ENCODE measurements around the gene SMIM9.

SMIM9 gene

DNA sequence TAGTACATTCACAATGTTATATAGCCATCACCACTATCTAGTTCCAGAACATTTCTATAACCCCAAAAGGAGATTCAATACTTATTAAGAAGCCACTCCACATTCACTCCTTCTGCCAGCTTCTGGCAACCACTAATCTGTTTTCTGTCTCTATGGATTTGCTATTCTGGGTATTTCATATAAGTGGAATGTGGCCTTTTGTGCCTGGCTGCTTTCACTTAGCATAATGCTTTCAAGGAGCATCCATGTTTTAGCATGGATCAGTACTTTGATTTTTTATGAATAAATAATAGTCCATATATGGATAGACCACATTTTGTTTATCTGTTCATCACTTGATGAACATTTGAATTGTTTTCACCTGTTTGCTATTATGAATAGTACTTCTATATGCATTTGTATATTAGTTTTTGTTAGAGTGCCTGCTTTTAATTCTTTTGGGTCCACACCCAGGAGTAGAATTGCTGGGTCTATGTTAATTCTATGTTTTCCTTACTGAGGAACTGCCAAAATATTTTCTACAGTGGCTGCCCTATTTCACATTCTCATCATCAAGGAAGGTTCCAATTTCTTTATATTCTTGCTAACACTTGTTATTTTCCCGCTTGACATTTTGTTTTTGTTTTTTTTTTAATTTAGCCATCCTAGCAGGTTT, 16.6 kb upstream of the SMIM9 start:
- Histone ChIP-seq H4K20me1 (ENCODE audit: insufficient read depth, low read length) (no peaks in the 10 kb centered on the region), H3K9me3 (ENCODE audit: insufficient read depth, low read length) (no peaks in the 10 kb centered on the region), H3K79me2 (ENCODE audit: low read length) (no peaks in the 10 kb centered on the region), H3K4me1 (ENCODE audit: low read length) (no peaks in the 10 kb centered on the region), H3K4me3 (ENCODE audit: low read length) (no peak overlapping the region), H3K9ac (ENCODE audit: low read length) (no peak overlapping the region), H2AFZ (ENCODE audit: low read depth, low read length) (no peak overlapping the region), H3K36me3 (replicated peaks; ENCODE audit: low read depth, low read length) (no peaks in the 10 kb centered on the region), H3K4me2 (ENCODE audit: low read length) (no peak overlapping the region), H3K27me3 (ENCODE audit: low read depth, low read length) (no peaks in the 10 kb centered on the region), H3K27ac (ENCODE audit: low read length) (no peak overlapping the region)
- no peak for TF ChIP-seq EZH2phosphoT487 (IDR thresholded peaks at IDR 0.05; ENCODE audit: low read depth)
- TF ChIP-seq, protein P1, sequence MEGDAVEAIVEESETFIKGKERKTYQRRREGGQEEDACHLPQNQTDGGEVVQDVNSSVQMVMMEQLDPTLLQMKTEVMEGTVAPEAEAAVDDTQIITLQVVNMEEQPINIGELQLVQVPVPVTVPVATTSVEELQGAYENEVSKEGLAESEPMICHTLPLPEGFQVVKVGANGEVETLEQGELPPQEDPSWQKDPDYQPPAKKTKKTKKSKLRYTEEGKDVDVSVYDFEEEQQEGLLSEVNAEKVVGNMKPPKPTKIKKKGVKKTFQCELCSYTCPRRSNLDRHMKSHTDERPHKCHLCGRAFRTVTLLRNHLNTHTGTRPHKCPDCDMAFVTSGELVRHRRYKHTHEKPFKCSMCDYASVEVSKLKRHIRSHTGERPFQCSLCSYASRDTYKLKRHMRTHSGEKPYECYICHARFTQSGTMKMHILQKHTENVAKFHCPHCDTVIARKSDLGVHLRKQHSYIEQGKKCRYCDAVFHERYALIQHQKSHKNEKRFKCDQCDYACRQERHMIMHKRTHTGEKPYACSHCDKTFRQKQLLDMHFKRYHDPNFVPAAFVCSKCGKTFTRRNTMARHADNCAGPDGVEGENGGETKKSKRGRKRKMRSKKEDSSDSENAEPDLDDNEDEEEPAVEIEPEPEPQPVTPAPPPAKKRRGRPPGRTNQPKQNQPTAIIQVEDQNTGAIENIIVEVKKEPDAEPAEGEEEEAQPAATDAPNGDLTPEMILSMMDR (IDR thresholded peaks at IDR 0.05; ENCODE audit: low read depth, low read length), result no peak

DNA sequence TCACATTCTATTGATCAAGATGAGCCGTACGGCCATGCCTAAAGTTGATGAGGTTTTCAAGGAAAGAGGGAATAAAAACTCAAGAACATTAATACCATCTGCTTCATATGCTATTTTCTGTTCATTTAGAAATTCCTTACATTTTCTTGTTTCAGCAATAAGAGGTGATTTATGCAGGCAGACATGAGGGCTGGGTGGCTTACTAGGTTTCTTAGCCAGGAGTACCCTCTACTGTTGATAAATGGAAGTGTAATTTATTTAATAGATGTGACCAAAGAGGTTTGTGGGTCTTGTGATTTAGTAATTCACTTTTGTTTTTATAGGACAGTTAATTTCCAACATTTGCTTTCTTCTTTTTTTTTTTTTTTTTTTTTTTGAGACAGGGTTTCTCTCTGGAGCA, 6.4 kb upstream of the SMIM9 start:
- TF ChIP-seq, protein P1 (IDR thresholded peaks at IDR 0.05; ENCODE audit: low read depth, low read length), result peak; percentile 63
- no peak for TF ChIP-seq EZH2phosphoT487 (IDR thresholded peaks at IDR 0.05; ENCODE audit: low read depth)
- H3K9ac ChIP-seq (ENCODE audit: low read length), result no peak overlapping the region
- no peaks in the 10 kb centered on the region for H3K4me1 ChIP-seq (ENCODE audit: low read length)
- H3K27ac ChIP-seq (ENCODE audit: low read length), result no peak overlapping the region
- no peaks in the 10 kb centered on the region for H3K79me2 ChIP-seq (ENCODE audit: low read length)
- no peaks in the 10 kb centered on the region for H3K27me3 ChIP-seq (ENCODE audit: low read depth, low read length)
- H3K4me2 ChIP-seq (ENCODE audit: low read length), result no peak overlapping the region
- H3K36me3 ChIP-seq (replicated peaks; ENCODE audit: low read depth, low read length), result no peaks in the 10 kb centered on the region
- no peak overlapping the region for H3K4me3 ChIP-seq (ENCODE audit: low read length)
- H3K9me3 ChIP-seq (ENCODE audit: insufficient read depth, low read length), result no peaks in the 10 kb centered on the region
- no peaks in the 10 kb centered on the region for H4K20me1 ChIP-seq (ENCODE audit: insufficient read depth, low read length)
- H2AFZ ChIP-seq (ENCODE audit: low read depth, low read length), result no peak overlapping the region

DNA sequence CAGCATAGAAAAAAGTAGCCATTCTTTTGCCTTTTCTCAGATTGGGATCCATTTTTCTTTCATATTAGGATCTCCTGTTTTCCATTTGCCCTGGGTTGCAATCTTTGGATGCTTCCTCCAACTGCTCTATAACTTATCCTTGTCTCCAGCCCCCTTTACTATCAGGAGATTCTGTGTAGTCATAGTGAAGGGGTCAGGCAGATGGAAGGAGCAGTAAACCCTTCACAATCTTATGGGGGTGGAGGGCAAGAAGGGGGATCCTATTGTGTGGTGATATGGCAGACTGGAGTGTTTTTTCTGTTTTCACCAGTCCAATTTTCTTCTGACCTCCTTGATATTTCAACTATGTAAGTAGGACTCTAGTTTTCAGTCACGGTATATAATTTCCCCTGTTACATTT, 1.7 kb upstream of the SMIM9 start:
- Histone ChIP-seq H3K36me3 (replicated peaks; ENCODE audit: low read depth, low read length) (no peaks in the 10 kb centered on the region), H3K9me3 (ENCODE audit: insufficient read depth, low read length) (no peaks in the 10 kb centered on the region), H3K27ac (ENCODE audit: low read length) (no peak overlapping the region), H3K4me3 (ENCODE audit: low read length) (no peak overlapping the region), H3K79me2 (ENCODE audit: low read length) (no peaks in the 10 kb centered on the region), H2AFZ (ENCODE audit: low read depth, low read length) (no peak overlapping the region), H3K9ac (ENCODE audit: low read length) (no peak overlapping the region), H4K20me1 (ENCODE audit: insufficient read depth, low read length) (no peaks in the 10 kb centered on the region), H3K27me3 (ENCODE audit: low read depth, low read length) (no peaks in the 10 kb centered on the region), H3K4me1 (ENCODE audit: low read length) (no peaks in the 10 kb centered on the region), H3K4me2 (ENCODE audit: low read length) (no peak overlapping the region)
- TF ChIP-seq, protein P1 (IDR thresholded peaks at IDR 0.05; ENCODE audit: low read depth, low read length), result no peak
- no peak for TF ChIP-seq EZH2phosphoT487 (IDR thresholded peaks at IDR 0.05; ENCODE audit: low read depth)

DNA sequence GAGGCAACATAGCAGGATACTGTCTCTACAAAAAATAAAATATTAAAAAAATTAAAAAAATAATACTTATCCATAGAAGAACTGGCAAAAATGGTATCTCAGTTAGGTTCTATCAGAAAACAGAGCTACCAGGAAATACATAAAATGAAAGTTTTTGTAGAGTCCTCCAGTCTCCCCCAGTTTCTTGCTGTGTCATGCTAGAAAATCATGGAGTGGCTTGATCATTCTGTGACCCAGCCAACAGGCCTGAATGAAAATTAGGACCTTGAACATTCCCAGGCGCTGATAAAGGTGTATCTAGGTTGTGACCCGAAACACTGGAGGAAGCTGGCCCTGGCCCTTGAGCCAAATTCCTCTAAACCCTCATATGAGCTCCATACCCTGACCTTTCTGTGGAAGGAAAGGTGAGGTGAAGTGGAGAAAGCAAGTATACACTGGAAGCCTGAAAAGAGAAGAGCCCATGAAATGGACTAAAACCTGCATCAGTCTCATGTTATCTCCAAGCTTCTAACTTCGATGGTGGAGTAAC, 652 bp downstream of the SMIM9 start:
- H4K20me1 ChIP-seq (ENCODE audit: insufficient read depth, low read length), result no peaks in the 10 kb centered on the region

More for the DNA sequence above, 652 bp downstream of the SMIM9 start:
- H3K79me2 ChIP-seq (ENCODE audit: low read length), result no peaks in the 10 kb centered on the region
- TF ChIP-seq, protein P1 (IDR thresholded peaks at IDR 0.05; ENCODE audit: low read depth, low read length), result no peak
- no peak for TF ChIP-seq EZH2phosphoT487 (IDR thresholded peaks at IDR 0.05; ENCODE audit: low read depth)
- no peak overlapping the region for H2AFZ ChIP-seq (ENCODE audit: low read depth, low read length)
- H3K9ac ChIP-seq (ENCODE audit: low read length), result no peak overlapping the region
- no peaks in the 10 kb centered on the region for H3K36me3 ChIP-seq (replicated peaks; ENCODE audit: low read depth, low read length)
- H3K4me2 ChIP-seq (ENCODE audit: low read length), result no peak overlapping the region
- H3K27ac ChIP-seq (ENCODE audit: low read length), result no peak overlapping the region
- no peaks in the 10 kb centered on the region for H3K9me3 ChIP-seq (ENCODE audit: insufficient read depth, low read length)
- peaks cover 9% of the 10 kb centered on the region for H3K4me1 ChIP-seq (ENCODE audit: low read length)
- H3K4me3 ChIP-seq (ENCODE audit: low read length), result no peak overlapping the region
- H3K27me3 ChIP-seq (ENCODE audit: low read depth, low read length), result no peaks in the 10 kb centered on the region
